ENCODE measurements around the gene KCNMB2. TPM values are rescaled to one million over a fixed set of nuclear protein-coding genes. Genes with fewer than 3 reads are reported as not detected.

KCNMB2 gene
- total RNA-seq, 1 experiment from 2014 or later, result not detected

GRCh38 chr3:178810181-178810580, 273.9 kb downstream of the KCNMB2 start:
- Histone ChIP-seq H3K4me3 (ENCODE audit: low read length) (no peak overlapping the region), H3K27me3 (ENCODE audit: low read length) (peaks cover 4% of the 10 kb centered on the region; the same call in 1 of the 2 replicates), H3K9ac (ENCODE audit: low read length) (no peak overlapping the region), H3K9me3 (ENCODE audit: low read length) (no peaks in the 10 kb centered on the region), H3K4me2 (ENCODE audit: low read length) (no peak overlapping the region), H2AFZ (ENCODE audit: low read length) (no peak overlapping the region), H3F3A (ENCODE audit: low read length, unreplicated experiment) (no peaks in the 10 kb centered on the region), H3K4me1 (ENCODE audit: insufficient read depth, low read length) (no peaks in the 10 kb centered on the region), H4K20me1 (ENCODE audit: low read length) (no peaks in the 10 kb centered on the region), H3K79me2 (ENCODE audit: low read length) (no peaks in the 10 kb centered on the region), H3K9me2 (replicated peaks; ENCODE audit: low read length) (no peaks in the 10 kb centered on the region), H3K27ac (ENCODE audit: low read length) (no peak overlapping the region), H3K36me3 (ENCODE audit: low read depth, low read length) (no peaks in the 10 kb centered on the region)
- no peak for DNase-seq
- BruUV-seq (replicated peaks), result no TSS peak
- intact Hi-C loops (cut with micrococcal nuclease), result no loop called here
- TF ChIP-seq EZH2 (IDR thresholded peaks at IDR 0.05; ENCODE audit: low read length, unreplicated experiment) (no peak), EZH2phosphoT487 (IDR thresholded peaks at IDR 0.05; ENCODE audit: borderline replicate concordance, low read length) (no peak), CTCF (conservative IDR thresholded peaks at IDR 0.05; ENCODE audit: low read depth, low read length) (no peak)
- no peak for ATAC-seq
- ChIA-PET POLR2A (ENCODE audit: unreplicated experiment) (no interaction called here), CTCF (no interaction called here)

- Histone ChIP-seq H3K79me2 (ENCODE audit: low read length) (no peaks in the 10 kb centered on the region), H3F3A (ENCODE audit: low read length, unreplicated experiment) (no peaks in the 10 kb centered on the region), H2AFZ (ENCODE audit: low read length) (no peak overlapping the region), H4K20me1 (ENCODE audit: low read length) (no peaks in the 10 kb centered on the region), H3K9me2 (replicated peaks; ENCODE audit: low read length) (no peaks in the 10 kb centered on the region), H3K4me2 (ENCODE audit: low read length) (no peak overlapping the region), H3K36me3 (ENCODE audit: low read depth, low read length) (no peaks in the 10 kb centered on the region), H3K9ac (ENCODE audit: low read length) (no peak overlapping the region), H3K4me1 (ENCODE audit: insufficient read depth, low read length) (no peaks in the 10 kb centered on the region), H3K27ac (ENCODE audit: low read length) (no peak overlapping the region), H3K27me3 (ENCODE audit: low read length) (no peaks in the 10 kb centered on the region), H3K9me3 (ENCODE audit: low read length) (no peaks in the 10 kb centered on the region), H3K4me3 (ENCODE audit: low read length) (no peak overlapping the region)
- intact Hi-C loops (cut with micrococcal nuclease), result no loop called here
- no peak for TF ChIP-seq CTCF (conservative IDR thresholded peaks at IDR 0.05; ENCODE audit: low read depth, low read length)
- DNase-seq, result no peak
- ChIA-PET CTCF (no interaction called here), POLR2A (ENCODE audit: unreplicated experiment) (no interaction called here)
- no peak for ATAC-seq
- no TSS peak for BruUV-seq (replicated peaks)
Measured at GRCh38 chr3:178822722-178823121, 286.5 kb downstream of the KCNMB2 start.

GRCh38 chr3:178823150-178823549, 286.9 kb downstream of the KCNMB2 start:
- Histone ChIP-seq H3K79me2 (ENCODE audit: low read length) (no peaks in the 10 kb centered on the region), H2AFZ (ENCODE audit: low read length) (no peak overlapping the region), H3K27ac (ENCODE audit: low read length) (no peak overlapping the region), H3K27me3 (ENCODE audit: low read length) (no peaks in the 10 kb centered on the region), H3K9me3 (ENCODE audit: low read length) (no peaks in the 10 kb centered on the region), H3K4me2 (ENCODE audit: low read length) (no peak overlapping the region), H3F3A (ENCODE audit: low read length, unreplicated experiment) (no peaks in the 10 kb centered on the region), H3K4me3 (ENCODE audit: low read length) (no peak overlapping the region), H3K9ac (ENCODE audit: low read length) (no peak overlapping the region), H3K4me1 (ENCODE audit: insufficient read depth, low read length) (no peaks in the 10 kb centered on the region), H3K36me3 (ENCODE audit: low read depth, low read length) (no peaks in the 10 kb centered on the region), H4K20me1 (ENCODE audit: low read length) (no peaks in the 10 kb centered on the region), H3K9me2 (replicated peaks; ENCODE audit: low read length) (no peaks in the 10 kb centered on the region)
- BruUV-seq (replicated peaks), result no TSS peak
- ChIA-PET POLR2A (ENCODE audit: unreplicated experiment) (no interaction called here), CTCF (no interaction called here)
- DNase-seq (no peak), ATAC-seq (no peak)
- intact Hi-C loops (cut with micrococcal nuclease), result no loop called here
- TF ChIP-seq CTCF (conservative IDR thresholded peaks at IDR 0.05; ENCODE audit: low read depth, low read length) (no peak), EZH2phosphoT487 (IDR thresholded peaks at IDR 0.05; ENCODE audit: borderline replicate concordance, low read length) (no peak), EZH2 (IDR thresholded peaks at IDR 0.05; ENCODE audit: low read length, unreplicated experiment) (no peak)
